ENCODE measurements around the gene SLF2.

SLF2 gene

GRCh38 chr10:100912605-100913469 lies at the start of gene SLF2:
SLF2 (plus strand) TSS chr10:100912963; CDS start chr10:100913111, 148 bp downstream.
- peak within 1 kb of the TSS; percentile 95 for H3K27ac Mint-ChIP-seq
- ATAC-seq (peak; percentile 96), DNase-seq (peak; percentile 92)
- peaks cover 28% of the 10 kb centered on the region for H3K36me3 Mint-ChIP-seq (ENCODE audit: low read depth)
- H3K27me3 Mint-ChIP-seq: no peaks in the 10 kb centered on the region
- H3K9me3 Mint-ChIP-seq: no peaks in the 10 kb centered on the region
- peaks cover 48% of the 10 kb centered on the region for H3K4me1 Mint-ChIP-seq
- peak within 1 kb of the TSS; percentile 98 for H3K4me3 Mint-ChIP-seq

- no peaks in the 10 kb centered on the region for H3K4me1 Mint-ChIP-seq
- no peak overlapping the region for H3K4me3 Mint-ChIP-seq
- H3K27ac Mint-ChIP-seq: no peak overlapping the region
- ATAC-seq: no peak
- peaks cover 58% of the 10 kb centered on the region for H3K27me3 Mint-ChIP-seq
- no peaks in the 10 kb centered on the region for H3K9me3 Mint-ChIP-seq
- no peak for DNase-seq
- no peaks in the 10 kb centered on the region for H3K36me3 Mint-ChIP-seq (ENCODE audit: low read depth)
These were observed 49.3 kb upstream of the SLF2 start for GRCh38 chr10:100863433-100863832.

- H3K4me1 Mint-ChIP-seq: no peaks in the 10 kb centered on the region
These were observed 48.5 kb upstream of the SLF2 start for GRCh38 chr10:100864036-100864885.

GRCh38 chr10:100864978-100865377 lies 47.8 kb upstream of the SLF2 start:
- ATAC-seq (no peak), DNase-seq (no peak)
- no peak overlapping the region for H3K27ac Mint-ChIP-seq
- no peak overlapping the region for H3K4me3 Mint-ChIP-seq
- H3K9me3 Mint-ChIP-seq: no peaks in the 10 kb centered on the region
- peaks cover 47% of the 10 kb centered on the region for H3K27me3 Mint-ChIP-seq
- no peaks in the 10 kb centered on the region for H3K36me3 Mint-ChIP-seq (ENCODE audit: low read depth)
- no peaks in the 10 kb centered on the region for H3K4me1 Mint-ChIP-seq

More at GRCh38 chr10:100864036-100864885, 48.5 kb upstream of the SLF2 start:
- no peak overlapping the region for H3K27ac Mint-ChIP-seq
- H3K4me3 Mint-ChIP-seq: no peak overlapping the region
- ATAC-seq (no peak), DNase-seq (no peak)
- H3K36me3 Mint-ChIP-seq (ENCODE audit: low read depth): no peaks in the 10 kb centered on the region
- H3K27me3 Mint-ChIP-seq: peaks cover 51% of the 10 kb centered on the region
- H3K9me3 Mint-ChIP-seq: no peaks in the 10 kb centered on the region

GRCh38 chr10:100866010-100866409 lies 46.8 kb upstream of the SLF2 start:
- peaks cover 39% of the 10 kb centered on the region for H3K27me3 Mint-ChIP-seq
- no peak overlapping the region for H3K4me3 Mint-ChIP-seq
- H3K27ac Mint-ChIP-seq: no peak overlapping the region
- no peaks in the 10 kb centered on the region for H3K36me3 Mint-ChIP-seq (ENCODE audit: low read depth)
- DNase-seq (no peak), ATAC-seq (no peak)
- H3K4me1 Mint-ChIP-seq: no peaks in the 10 kb centered on the region
- H3K9me3 Mint-ChIP-seq: no peaks in the 10 kb centered on the region

GRCh38 chr10:100866575-100867098 lies 46.1 kb upstream of the SLF2 start:
- DNase-seq: no peak
- Mint-ChIP-seq H3K9me3 (no peaks in the 10 kb centered on the region), H3K4me1 (no peaks in the 10 kb centered on the region), H3K27ac (no peak overlapping the region), H3K4me3 (no peak overlapping the region), H3K36me3 (ENCODE audit: low read depth) (no peaks in the 10 kb centered on the region), H3K27me3 (peaks cover 34% of the 10 kb centered on the region)
- no peak for ATAC-seq

- ATAC-seq (no peak), DNase-seq (no peak)
- H3K27me3 Mint-ChIP-seq: peaks cover 30% of the 10 kb centered on the region
- no peak overlapping the region for H3K27ac Mint-ChIP-seq
- no peaks in the 10 kb centered on the region for H3K9me3 Mint-ChIP-seq
- no peaks in the 10 kb centered on the region for H3K4me1 Mint-ChIP-seq
- H3K4me3 Mint-ChIP-seq: no peak overlapping the region
- H3K36me3 Mint-ChIP-seq (ENCODE audit: low read depth): no peaks in the 10 kb centered on the region
These were observed 45.4 kb upstream of the SLF2 start for GRCh38 chr10:100867261-100867963.

- Mint-ChIP-seq H3K9me3 (no peaks in the 10 kb centered on the region), H3K36me3 (ENCODE audit: low read depth) (no peaks in the 10 kb centered on the region), H3K4me1 (no peaks in the 10 kb centered on the region), H3K27ac (no peak overlapping the region), H3K4me3 (no peak overlapping the region), H3K27me3 (peaks cover 28% of the 10 kb centered on the region)
- ATAC-seq: no peak
- DNase-seq: no peak
These were observed 44.4 kb upstream of the SLF2 start for GRCh38 chr10:100868382-100868781.

- no peaks in the 10 kb centered on the region for H3K4me1 Mint-ChIP-seq
- DNase-seq (no peak), ATAC-seq (no peak)
- no peaks in the 10 kb centered on the region for H3K36me3 Mint-ChIP-seq (ENCODE audit: low read depth)
- no peak overlapping the region for H3K27ac Mint-ChIP-seq
- no peaks in the 10 kb centered on the region for H3K9me3 Mint-ChIP-seq
- H3K4me3 Mint-ChIP-seq: no peak overlapping the region
- peaks cover 28% of the 10 kb centered on the region for H3K27me3 Mint-ChIP-seq
These were observed 43.4 kb upstream of the SLF2 start for GRCh38 chr10:100869399-100869798.

- no peaks in the 10 kb centered on the region for H3K36me3 Mint-ChIP-seq (ENCODE audit: low read depth)
- DNase-seq (peak; percentile 81), ATAC-seq (peak; percentile 69)
- no peaks in the 10 kb centered on the region for H3K9me3 Mint-ChIP-seq
- no peak overlapping the region for H3K27ac Mint-ChIP-seq
- H3K4me3 Mint-ChIP-seq: no peak overlapping the region
- H3K4me1 Mint-ChIP-seq: no peaks in the 10 kb centered on the region
- peaks cover 13% of the 10 kb centered on the region for H3K27me3 Mint-ChIP-seq
These were observed 40.5 kb upstream of the SLF2 start for GRCh38 chr10:100872034-100872791.

- H3K9me3 Mint-ChIP-seq: no peaks in the 10 kb centered on the region
- no peak overlapping the region for H3K27ac Mint-ChIP-seq
- H3K4me3 Mint-ChIP-seq: no peak overlapping the region
- DNase-seq: no peak
- no peak for ATAC-seq
- no peaks in the 10 kb centered on the region for H3K36me3 Mint-ChIP-seq (ENCODE audit: low read depth)
- peaks cover 6% of the 10 kb centered on the region for H3K27me3 Mint-ChIP-seq
- H3K4me1 Mint-ChIP-seq: no peaks in the 10 kb centered on the region
These were observed 39.5 kb upstream of the SLF2 start for GRCh38 chr10:100873146-100873826.

GRCh38 chr10:100873827-100874326 lies 38.9 kb upstream of the SLF2 start:
- no peak overlapping the region for H3K4me3 Mint-ChIP-seq
- DNase-seq: no peak
- H3K9me3 Mint-ChIP-seq: no peaks in the 10 kb centered on the region
- no peak for ATAC-seq
- H3K36me3 Mint-ChIP-seq (ENCODE audit: low read depth): no peaks in the 10 kb centered on the region
- H3K4me1 Mint-ChIP-seq: no peaks in the 10 kb centered on the region
- H3K27me3 Mint-ChIP-seq: peaks cover 6% of the 10 kb centered on the region
- no peak overlapping the region for H3K27ac Mint-ChIP-seq
